Common myeloid progenitor, CD34-positive (primary cell): ENCODE measurements around the gene PCDHGA8.

ENCODE experiments used
- CTCF ChIA-PET: fragments of 350-600 bp; sonication (Branson Sonifier 250); formaldehyde crosslinking; loops from one replicate; lab custom pipeline; 2021; ENCODE audit warnings: antibody characterized with exemption; lab: Charles Lee
- POLR2A ChIA-PET: fragments of 350-600 bp; sonication (Branson Sonifier 250); formaldehyde crosslinking; loops from one replicate; lab custom pipeline; 2021; ENCODE audit warnings: antibody characterized with exemption; lab: Charles Lee
- DNase-seq, 3 donors: peaks; one replicate each; pipeline versions ENCODE4 v3.0.0 to v3.0.0-alpha.2; 2013
- H3K27ac ChIP-seq, 2 experiments: 1 replicate in 1 of 2; 2 replicates in 1 of 2; pipeline ENCODE4 v1.7.0; 2013; ENCODE audit warnings: inconsistent platforms in 2 of 2, low read length in 2 of 2, mild to moderate bottlenecking in 2 of 2, low read depth in 1 of 2, moderate library complexity in 1 of 2; ENCODE audit not compliant: severe bottlenecking in 2 of 2, insufficient read depth in 1 of 2, poor library complexity in 1 of 2
- H3K27me3 ChIP-seq, 5 experiments: replicated peaks in 2 of 5; 1 replicate in 3 of 5; 2 replicates in 2 of 5; pipeline versions ENCODE4 v1.6.1 to v1.7.0; 2013; ENCODE audit warnings: low read length in 4 of 5, mild to moderate bottlenecking in 2 of 5, moderate library complexity in 2 of 5, inconsistent platforms in 1 of 5; ENCODE audit not compliant: insufficient read depth in 5 of 5, control insufficient read depth in 4 of 5
- H3K36me3 ChIP-seq, 4 experiments: 1 replicate in 2 of 4; 2 replicates in 2 of 4; pipeline versions ENCODE4 v1.6.1 to v1.7.0; 2013; ENCODE audit warnings: low read length in 3 of 4, control low read depth in 1 of 4, mild to moderate bottlenecking in 1 of 4; ENCODE audit not compliant: control insufficient read depth in 4 of 4, insufficient read depth in 4 of 4
- H3K4me1 ChIP-seq, 4 experiments: 1 replicate in 3 of 4; 2 replicates in 1 of 4; pipeline versions ENCODE4 v1.6.1 to v1.7.1; 2013; ENCODE audit warnings: low read length in 3 of 4, mild to moderate bottlenecking in 3 of 4, control low read depth in 1 of 4, inconsistent platforms in 1 of 4, moderate library complexity in 1 of 4; ENCODE audit not compliant: control insufficient read depth in 4 of 4, insufficient read depth in 4 of 4; ENCODE audit errors: control extremely low read depth in 1 of 4
- H3K4me3 ChIP-seq, 7 experiments: 1 replicate in 4 of 7; 2 replicates in 3 of 7; pipeline versions ENCODE4 v1.5.1 to v1.7.0; 2013; ENCODE audit warnings: mild to moderate bottlenecking in 7 of 7, low read length in 6 of 7, moderate library complexity in 6 of 7, inconsistent platforms in 2 of 7, low read depth in 2 of 7, control low read depth in 1 of 7; ENCODE audit not compliant: insufficient read depth in 4 of 7, control insufficient read depth in 1 of 7; ENCODE audit errors: extremely low read depth in 1 of 7
- H3K9me3 ChIP-seq, 5 experiments: 1 replicate in 4 of 5; 2 replicates in 1 of 5; pipeline versions ENCODE4 v1.6.1 to v1.7.1; 2013; ENCODE audit warnings: low read length in 4 of 5, mild to moderate bottlenecking in 2 of 5, inconsistent platforms in 1 of 5, low read depth in 1 of 5, moderate library complexity in 1 of 5; ENCODE audit not compliant: control insufficient read depth in 4 of 5, insufficient read depth in 2 of 5; ENCODE audit errors: control extremely low read depth in 1 of 5
- WGBS: methylation state at CpG from one replicate; pipeline ENCODE4 v1.1.5; 2013; ENCODE audit not compliant: insufficient coverage; 5-methylcytosine and 5-hydroxymethylcytosine counted together

PCDHGA8 gene

GRCh38 chr5:141439411-141440141 is 47.1 kb downstream of the PCDHGA8 start:
- POLR2A ChIA-PET: no interaction called here

GRCh38 chr5:141440341-141440740 is 47.9 kb downstream of the PCDHGA8 start:
- Histone ChIP-seq H3K27me3 (peaks cover 0 to 12% (median 1%) of the 10 kb centered on the region in 5 experiments), H3K4me1 (no peaks in the 10 kb centered on the region), H3K36me3 (no peaks in the 10 kb centered on the region), H3K27ac (no peak overlapping the region), H3K4me3 (no peak overlapping the region), H3K9me3 (peaks cover 0 to 43% (median 13%) of the 10 kb centered on the region in 5 experiments)
- ChIA-PET CTCF (interaction anchor here (0.7 kb wide), 1 partner anchor 12 kb away, joined by 3 read pairs; no protein-coding TSS in a partner anchor), POLR2A (no interaction called here)
- no peak for DNase-seq
- WGBS: 100% methylated on average over 3 of the region's 9 CpGs

More at GRCh38 chr5:141439411-141440141, 47.1 kb downstream of the PCDHGA8 start:
- Histone ChIP-seq H3K27me3 (peaks cover 0 to 12% (median 1%) of the 10 kb centered on the region in 5 experiments), H3K9me3 (peaks cover 0 to 41% (median 13%) of the 10 kb centered on the region in 5 experiments), H3K4me3 (no peak overlapping the region), H3K4me1 (no peaks in the 10 kb centered on the region), H3K27ac (no peak overlapping the region), H3K36me3 (no peaks in the 10 kb centered on the region)
- CTCF ChIA-PET: interaction anchor here (0.7 to 1.7 kb wide), 4 partner anchors 11 to 125 kb away, joined by 3 to 4 read pairs (median 3); no protein-coding TSS in a partner anchor
- no peak for DNase-seq
- WGBS: 78% methylated on average over 9 of the region's 10 CpGs

- Histone ChIP-seq H3K27me3 (peaks cover 0 to 12% (median 0%) of the 10 kb centered on the region in 5 experiments), H3K36me3 (no peaks in the 10 kb centered on the region), H3K27ac (no peak overlapping the region), H3K9me3 (peaks cover 0 to 40% (median 13%) of the 10 kb centered on the region in 5 experiments), H3K4me1 (no peaks in the 10 kb centered on the region), H3K4me3 (no peak overlapping the region)
- DNase-seq: no peak
- POLR2A ChIA-PET: no interaction called here
- CTCF ChIA-PET: no interaction called here
- WGBS: 59% methylated on average over 49 of the region's 50 CpGs
These were observed 49.2 kb downstream of the PCDHGA8 start for GRCh38 chr5:141441571-141442170.
